Measurements from ENCODE around the gene RFTN1. TPM values are rescaled to one million over a fixed set of nuclear protein-coding genes. Genes with fewer than 3 reads are reported as not detected.

The RFTN1 gene
- total and polyA plus RNA-seq, 9 of the 15 experiments (the other 6 are each of a cell fraction or from before 2014, with no cell fraction given), result 0.08 to 0.51 (median 0.11) TPM; not detected in 6

DNA sequence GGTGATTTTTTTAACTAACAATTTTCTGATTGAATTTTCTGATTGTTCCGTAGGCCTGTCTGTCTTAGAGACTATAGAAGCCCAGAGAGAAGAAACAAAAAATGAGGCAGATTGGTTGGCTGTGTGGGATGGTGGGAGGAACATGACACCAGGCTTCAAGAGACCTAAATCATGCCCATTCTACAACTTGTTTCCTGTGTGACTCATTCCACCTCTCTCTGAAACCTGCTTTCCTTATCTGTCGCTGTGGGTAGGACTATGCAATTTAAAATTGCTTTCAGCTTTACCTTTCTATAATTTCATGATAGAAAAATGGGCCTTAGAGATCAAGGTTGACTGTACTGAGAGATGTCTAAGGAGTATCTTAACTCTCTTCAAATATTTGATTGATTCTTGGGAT, 203.9 kb downstream of the RFTN1 start:
- ChIA-PET POLR2A (interaction anchor here (1.0 kb wide), 1 partner anchor 23 kb away, joined by 3 read pairs; no protein-coding TSS in a partner anchor), CTCF (ENCODE audit: low intra/inter-chr PET ratio) (no interaction called here)
- H3K9me1 ChIP-seq (ENCODE audit: control insufficient read depth, insufficient read depth, low read length), result peaks cover 7% of the 10 kb centered on the region
- in situ Hi-C loops (cut with MboI) (no loop called here), intact Hi-C loops (cut with micrococcal nuclease) (no loop called here)
- H3K27me3 ChIP-seq (ENCODE audit: control insufficient read depth in 2 of 2, insufficient read depth in 2 of 2, low read length in 2 of 2), result no peaks in the 10 kb centered on the region
- peak; percentile 47 to 87 (median 66) for DNase-seq (ENCODE audit: extremely low read depth in 1 of 4, low spot score in 3 of 4)
- H3K9me3 ChIP-seq (replicated peaks; ENCODE audit: control insufficient read depth, insufficient read depth, low read depth, low read length), result no peaks in the 10 kb centered on the region
- peaks cover 9% of the 10 kb centered on the region for H4K20me1 ChIP-seq (replicated peaks; ENCODE audit: control insufficient read depth, insufficient read depth, low read length)
- H3K4me1 ChIP-seq (replicated peaks in 1 of 2; ENCODE audit: control insufficient read depth in 2 of 2, insufficient read depth in 2 of 2, low read length in 2 of 2), result peaks cover 14 to 37% of the 10 kb centered on the region in 2 experiments
- H3K79me2 ChIP-seq (ENCODE audit: control insufficient read depth, insufficient read depth, low read length), result peaks cover 31% of the 10 kb centered on the region; the same call in 1 of the 3 replicates
- WGBS (ENCODE audit: insufficient coverage, low coverage, missing lambda C conversion rate), result 0% methylated on average over 1 of the region's 2 CpGs
- no peak overlapping the region for H2AFZ ChIP-seq (ENCODE audit: low read depth, low read length)
- peak; percentile 89 for FAIRE-seq
- H3K9ac ChIP-seq (ENCODE audit: insufficient read depth in 1 of 2, low read depth in 2 of 2, low read length in 2 of 2), result no peak overlapping the region
- no peak overlapping the region for H3K4me3 ChIP-seq
- no peak overlapping the region for H3K4me2 ChIP-seq (ENCODE audit: insufficient read depth, low read length)
- H3K36me3 ChIP-seq (ENCODE audit: control insufficient read depth, insufficient read depth, low read length), result peaks cover 78% of the 10 kb centered on the region
- ATAC-seq, result peak; percentile 93
- BruUV-seq (replicated peaks), result no TSS peak
- H3K27ac ChIP-seq (ENCODE audit: extremely low read depth, low read depth, low read length), result peak overlapping the region; percentile 57; the same call in 2 of the 3 replicates
- TF ChIP-seq ZNF175 (CRISPR knock-in tag; IDR thresholded peaks at IDR 0.05; ENCODE audit: low read depth), result peak; percentile 68; the same call in 1 of the 2 replicates
- no peak for TF ChIP-seq NFE2L1 (tag; IDR thresholded peaks at IDR 0.05; ENCODE audit: borderline replicate concordance, low read depth)
- TF ChIP-seq PBX2 (CRISPR knock-in tag; IDR thresholded peaks at IDR 0.05; ENCODE audit: low read depth), result peak; percentile 26; the same call in 1 of the 2 replicates
- peak; percentile 81 for TF ChIP-seq PBX2 (tag; conservative IDR thresholded peaks at IDR 0.05; ENCODE audit: low read depth)
- peak; percentile 89 for TF ChIP-seq NBN (IDR thresholded peaks at IDR 0.05; ENCODE audit: low read depth)
- TF ChIP-seq DPF2 (IDR thresholded peaks at IDR 0.05), result peak; percentile 99
- TF ChIP-seq HDAC3 (IDR thresholded peaks at IDR 0.05; ENCODE audit: borderline replicate concordance, partially characterized antibody), result peak; percentile 43
- TF ChIP-seq, protein P1, sequence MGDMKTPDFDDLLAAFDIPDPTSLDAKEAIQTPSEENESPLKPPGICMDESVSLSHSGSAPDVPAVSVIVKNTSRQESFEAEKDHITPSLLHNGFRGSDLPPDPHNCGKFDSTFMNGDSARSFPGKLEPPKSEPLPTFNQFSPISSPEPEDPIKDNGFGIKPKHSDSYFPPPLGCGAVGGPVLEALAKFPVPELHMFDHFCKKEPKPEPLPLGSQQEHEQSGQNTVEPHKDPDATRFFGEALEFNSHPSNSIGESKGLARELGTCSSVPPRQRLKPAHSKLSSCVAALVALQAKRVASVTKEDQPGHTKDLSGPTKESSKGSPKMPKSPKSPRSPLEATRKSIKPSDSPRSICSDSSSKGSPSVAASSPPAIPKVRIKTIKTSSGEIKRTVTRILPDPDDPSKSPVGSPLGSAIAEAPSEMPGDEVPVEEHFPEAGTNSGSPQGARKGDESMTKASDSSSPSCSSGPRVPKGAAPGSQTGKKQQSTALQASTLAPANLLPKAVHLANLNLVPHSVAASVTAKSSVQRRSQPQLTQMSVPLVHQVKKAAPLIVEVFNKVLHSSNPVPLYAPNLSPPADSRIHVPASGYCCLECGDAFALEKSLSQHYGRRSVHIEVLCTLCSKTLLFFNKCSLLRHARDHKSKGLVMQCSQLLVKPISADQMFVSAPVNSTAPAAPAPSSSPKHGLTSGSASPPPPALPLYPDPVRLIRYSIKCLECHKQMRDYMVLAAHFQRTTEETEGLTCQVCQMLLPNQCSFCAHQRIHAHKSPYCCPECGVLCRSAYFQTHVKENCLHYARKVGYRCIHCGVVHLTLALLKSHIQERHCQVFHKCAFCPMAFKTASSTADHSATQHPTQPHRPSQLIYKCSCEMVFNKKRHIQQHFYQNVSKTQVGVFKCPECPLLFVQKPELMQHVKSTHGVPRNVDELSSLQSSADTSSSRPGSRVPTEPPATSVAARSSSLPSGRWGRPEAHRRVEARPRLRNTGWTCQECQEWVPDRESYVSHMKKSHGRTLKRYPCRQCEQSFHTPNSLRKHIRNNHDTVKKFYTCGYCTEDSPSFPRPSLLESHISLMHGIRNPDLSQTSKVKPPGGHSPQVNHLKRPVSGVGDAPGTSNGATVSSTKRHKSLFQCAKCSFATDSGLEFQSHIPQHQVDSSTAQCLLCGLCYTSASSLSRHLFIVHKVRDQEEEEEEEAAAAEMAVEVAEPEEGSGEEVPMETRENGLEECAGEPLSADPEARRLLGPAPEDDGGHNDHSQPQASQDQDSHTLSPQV (IDR thresholded peaks at IDR 0.05), result peak; percentile 75; the same call in 1 of the 2 replicates
- peak; percentile 94 for TF ChIP-seq ARID1B (IDR thresholded peaks at IDR 0.05)
- no peak for TF ChIP-seq ZNF398 (CRISPR knock-in tag; IDR thresholded peaks at IDR 0.05)
- TF ChIP-seq JUN (IDR thresholded peaks at IDR 0.05; ENCODE audit: borderline replicate concordance, low read depth, low read length), result peak; percentile 95
- TF ChIP-seq JUN (CRISPR knock-in tag; IDR thresholded peaks at IDR 0.05; ENCODE audit: borderline replicate concordance), result no peak
- 0 out of 2 replicates have a peak, but pooled peaks have one; percentile 29 for TF ChIP-seq CBFA2T2 (conservative IDR thresholded peaks at IDR 0.05)
